Measurements from ENCODE around the gene MT3.
A peak's percentile ranks its signal among the peaks of the same experiment; 100 is the strongest.

Gene MT3

DNA sequence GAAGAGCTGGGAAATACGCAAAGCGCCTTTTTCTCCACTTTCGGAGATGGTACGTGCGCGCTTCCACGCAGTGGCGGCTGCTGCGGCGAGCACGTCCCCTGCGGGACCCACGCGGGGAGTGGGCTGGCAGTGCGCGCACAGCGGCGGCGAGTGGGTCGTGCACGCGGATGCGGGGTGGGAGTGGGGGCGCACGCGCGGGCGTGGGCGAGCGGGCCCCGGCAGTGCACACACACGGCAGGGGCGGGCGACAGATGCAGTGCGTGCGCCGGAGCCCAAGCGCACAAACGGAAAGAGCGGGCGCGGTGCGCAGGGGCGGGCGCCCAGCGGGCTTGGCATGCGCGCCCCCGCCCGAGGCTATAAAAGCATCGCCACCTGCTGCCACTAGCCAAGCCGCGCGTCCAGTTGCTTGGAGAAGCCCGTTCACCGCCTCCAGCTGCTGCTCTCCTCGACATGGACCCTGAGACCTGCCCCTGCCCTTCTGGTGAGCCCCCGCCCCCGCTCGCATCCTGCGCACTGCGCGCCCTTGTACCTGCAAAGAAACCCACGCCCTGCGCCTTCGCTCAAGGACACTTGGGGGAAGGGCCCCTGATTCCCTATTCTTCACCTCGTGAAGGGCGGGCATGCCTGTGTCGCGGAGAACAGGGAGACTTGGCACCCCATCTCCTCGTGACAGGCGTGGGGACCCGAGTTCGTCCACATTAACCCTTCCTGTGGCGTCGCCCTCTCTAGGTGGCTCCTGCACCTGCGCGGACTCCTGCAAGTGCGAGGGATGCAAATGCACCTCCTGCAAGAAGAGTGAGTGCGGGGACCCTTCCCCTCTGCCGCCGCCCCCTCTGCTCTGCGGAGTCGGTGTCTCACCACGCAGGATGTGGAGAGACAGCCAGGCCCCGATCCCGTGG, at the start of gene MT3:
TSS of gene MT3 (plus strand) at position 388 of the 899 bp plus-strand sequence. CDS start at position 451, 63 bp downstream.
- peak; percentile 14 for DNase-seq

DNA sequence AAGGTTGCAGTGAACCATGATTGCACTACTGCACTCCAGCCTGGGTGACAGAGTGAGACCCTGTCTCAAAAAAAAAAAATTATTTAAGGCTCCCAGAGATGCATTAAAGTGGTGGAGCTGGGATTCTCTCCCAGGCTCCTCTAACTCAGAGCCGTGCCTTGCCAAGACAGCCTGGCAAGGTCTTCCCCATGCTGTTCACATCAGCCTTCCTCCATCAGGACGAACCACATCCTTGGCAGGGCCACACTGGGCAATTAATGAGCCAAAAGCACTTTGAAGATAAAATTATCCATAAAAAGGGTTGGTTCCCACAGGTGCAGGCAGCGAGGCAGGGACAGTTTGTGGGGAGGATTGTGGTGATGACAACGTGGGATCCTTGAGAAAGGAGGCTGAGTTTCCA, 49.7 kb upstream of the MT3 start:
- no peak for DNase-seq

DNA sequence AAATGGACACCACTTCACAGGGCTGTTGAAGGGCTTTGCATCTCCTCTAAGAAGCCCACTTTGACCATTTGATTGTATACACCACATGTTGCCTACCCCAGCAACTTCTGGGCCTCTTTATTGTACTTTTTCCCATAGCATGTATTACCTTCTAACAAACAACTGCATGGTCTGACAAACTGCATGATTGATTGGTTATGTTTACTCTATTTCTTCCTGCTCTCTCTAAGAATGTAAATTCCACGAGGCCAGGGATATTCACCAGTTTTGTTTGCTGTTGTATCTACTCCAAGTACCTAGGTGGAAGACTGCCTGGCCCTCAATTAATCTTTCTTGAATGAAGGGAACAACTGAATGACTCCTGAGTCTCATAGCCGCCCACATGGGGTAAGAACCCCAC, 47.3 kb upstream of the MT3 start:
- no peak for DNase-seq

DNA sequence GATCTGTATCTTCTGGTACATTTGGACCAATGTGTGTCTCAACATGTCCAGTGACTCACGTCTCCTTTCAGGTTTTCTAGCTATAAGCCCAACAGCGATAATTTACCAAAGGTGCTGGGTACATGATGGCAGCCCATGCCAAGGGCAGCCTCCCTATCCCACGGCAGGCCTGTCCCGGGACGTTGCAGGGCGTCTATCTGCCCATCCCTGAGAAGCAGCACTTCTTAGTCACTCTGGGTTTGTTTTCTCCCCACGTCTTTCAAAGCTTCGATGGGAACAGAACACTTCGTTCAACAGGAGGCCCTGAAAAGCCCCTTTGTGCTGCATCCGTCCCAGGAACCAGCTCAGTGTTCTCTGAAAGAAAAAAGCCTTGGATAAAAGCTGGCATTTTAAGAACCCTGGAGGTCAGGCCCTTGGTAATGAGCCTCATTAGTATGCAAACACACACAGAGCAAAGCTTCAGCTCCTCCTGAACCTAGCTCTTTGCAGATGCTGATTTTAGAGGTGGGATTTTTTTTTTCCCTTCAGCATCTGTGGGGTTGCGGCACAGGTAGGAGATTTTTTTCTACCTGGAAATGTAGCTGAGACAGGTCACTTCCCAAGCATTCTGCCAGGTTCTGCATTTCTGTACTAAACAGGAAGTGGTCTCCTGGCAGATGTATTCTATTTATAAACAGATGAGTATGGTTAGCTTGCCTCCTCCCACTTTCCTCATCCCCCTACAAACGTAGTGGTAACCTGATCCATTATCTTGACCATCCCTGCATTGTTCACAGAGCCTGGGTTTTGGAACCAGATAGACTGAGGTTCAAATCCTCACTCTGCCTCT, 42.0 kb upstream of the MT3 start:
- no peak for DNase-seq

DNA sequence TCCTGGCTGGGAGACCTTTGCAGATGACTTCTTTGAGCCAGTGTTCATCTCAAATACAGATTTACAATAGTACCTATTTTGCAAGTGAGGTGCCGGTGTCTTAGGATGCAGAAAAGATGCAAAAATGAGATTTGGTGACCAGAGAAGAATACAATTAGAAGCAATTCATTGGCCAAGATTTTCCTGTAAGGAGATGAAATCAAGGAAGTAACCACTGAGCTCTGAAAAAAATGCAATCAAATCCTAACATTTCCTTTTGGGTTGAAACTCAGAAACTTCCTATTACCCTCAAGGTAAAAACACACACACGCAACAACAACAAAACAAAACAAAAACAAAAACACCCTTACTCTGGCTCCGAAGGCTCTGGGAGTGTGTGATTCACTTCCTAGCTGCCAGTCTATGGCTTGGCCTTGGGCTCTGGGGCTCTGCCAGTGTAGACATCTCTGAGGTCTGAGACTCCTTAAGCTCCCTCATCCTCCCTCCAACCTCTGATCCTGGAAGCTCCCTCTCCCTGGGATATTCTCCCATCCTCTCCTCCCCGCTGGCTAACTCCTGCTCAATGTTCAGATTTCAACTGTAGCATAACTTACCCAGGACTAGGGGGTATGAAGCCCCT, 41.3 kb upstream of the MT3 start:
- no peak for DNase-seq

DNA sequence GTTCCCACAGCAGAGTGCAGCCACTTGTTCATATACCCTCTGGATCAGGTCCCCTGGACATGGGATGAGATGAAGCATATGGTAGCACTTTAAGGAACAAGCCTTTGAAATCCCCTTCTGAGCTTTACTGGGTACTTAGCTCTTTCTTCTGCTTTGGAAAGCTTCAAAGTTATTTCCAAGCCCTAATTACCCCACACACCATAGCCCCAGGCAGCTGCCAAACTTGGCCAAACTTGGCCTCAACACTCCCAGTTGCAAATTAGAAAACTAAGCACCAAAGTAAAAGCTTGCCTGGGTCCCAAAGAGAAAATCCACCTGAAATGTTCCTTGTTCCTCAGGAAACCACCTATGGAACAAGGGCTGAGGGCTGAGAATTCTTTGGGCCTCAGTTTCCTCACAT, 40.2 kb upstream of the MT3 start:
- DNase-seq = no peak

DNA sequence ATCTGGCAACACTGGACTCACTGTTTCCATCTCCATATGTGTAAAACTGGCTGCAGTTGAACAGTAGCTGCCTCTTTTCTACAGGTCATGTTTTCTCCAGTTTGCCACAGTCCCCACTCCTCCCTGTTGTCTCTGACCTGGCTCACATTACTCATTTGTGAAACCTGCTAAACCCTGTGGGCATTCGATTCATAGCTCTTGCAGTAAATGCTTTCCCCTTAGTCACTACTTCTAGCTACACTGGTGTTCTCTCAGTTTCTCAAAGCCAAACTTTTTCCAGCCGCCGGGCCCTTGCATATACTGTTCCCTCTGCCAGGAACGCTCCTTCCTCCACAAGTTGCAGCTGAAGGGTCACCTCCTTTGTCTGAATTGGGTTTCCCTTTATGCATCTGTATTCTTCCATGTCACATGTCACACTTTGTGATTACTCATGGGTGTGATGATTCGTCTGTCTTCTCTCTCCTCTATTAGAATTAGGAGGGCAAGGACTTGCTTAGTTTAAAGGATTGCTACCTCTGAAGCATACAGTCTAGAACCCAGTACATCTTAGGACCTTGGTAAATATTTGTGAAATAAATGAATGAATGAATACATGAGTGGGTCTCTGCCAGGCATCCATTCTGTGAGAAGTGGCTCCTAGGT, 39.5 kb upstream of the MT3 start:
- no peak for DNase-seq

DNA sequence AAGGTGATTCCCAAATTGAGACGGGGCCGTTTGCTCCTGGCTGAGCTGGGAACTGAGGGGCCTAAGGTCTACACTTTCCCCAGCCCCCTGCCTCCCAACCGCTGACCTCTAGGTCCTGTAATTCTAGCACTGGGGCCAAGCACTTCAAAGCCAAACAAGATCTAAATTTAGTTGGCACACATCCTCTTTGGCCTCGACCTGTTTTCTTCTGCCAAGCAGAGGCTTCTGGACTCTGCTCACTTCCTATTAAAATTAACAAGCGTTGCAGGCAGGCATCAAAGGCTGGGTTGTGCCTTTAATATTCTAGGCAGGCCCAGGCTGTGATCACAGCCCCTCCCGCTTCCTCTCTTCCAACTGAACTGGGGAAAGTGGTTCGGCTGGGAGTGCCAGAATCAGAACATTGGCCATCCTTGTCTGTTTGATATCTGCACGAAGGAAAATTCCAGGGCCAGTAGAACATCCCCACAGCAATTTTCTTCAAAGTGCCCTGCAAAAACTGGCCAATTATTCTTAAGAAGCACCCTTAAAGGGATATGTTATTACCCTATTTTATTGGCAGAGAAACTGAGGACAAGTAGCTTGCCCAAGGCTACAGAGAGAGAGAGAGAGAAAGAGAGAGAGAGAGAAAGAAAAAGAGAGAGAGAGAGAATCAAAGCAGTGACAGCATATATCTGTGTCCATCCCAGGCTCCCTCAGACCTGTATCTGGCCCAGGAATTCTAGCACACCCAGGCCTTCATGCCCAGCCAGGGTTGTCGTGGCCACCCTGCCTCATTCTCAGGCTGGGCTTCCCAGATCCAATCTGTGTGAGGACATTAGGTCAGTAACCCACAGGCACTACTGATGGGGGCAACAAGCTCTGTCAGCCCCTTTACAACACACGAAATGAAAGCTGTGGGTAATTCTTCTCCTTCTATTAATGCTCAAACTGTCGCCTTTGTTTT, 37.3 kb upstream of the MT3 start:
- DNase-seq = no peak

DNA sequence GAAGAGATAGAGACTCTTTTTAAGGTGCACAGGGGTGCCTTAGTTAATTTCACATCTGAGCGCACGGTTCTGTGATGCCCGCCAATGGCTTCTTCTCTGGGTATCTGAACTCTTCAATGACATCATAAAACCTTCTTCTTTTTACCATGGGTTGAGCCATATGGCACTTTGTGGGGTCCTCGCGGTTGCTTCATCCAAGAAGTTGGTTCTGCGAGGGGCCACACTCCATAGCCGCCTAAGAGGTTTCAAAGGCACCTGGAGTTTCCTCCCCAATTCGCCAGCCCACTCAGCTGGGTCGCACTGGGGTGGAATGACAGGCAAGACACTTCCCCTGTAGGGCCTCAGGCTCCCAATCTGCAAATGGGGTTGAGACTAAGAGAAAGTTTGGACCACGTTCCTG, 34.9 kb upstream of the MT3 start:
- no peak for DNase-seq

DNA sequence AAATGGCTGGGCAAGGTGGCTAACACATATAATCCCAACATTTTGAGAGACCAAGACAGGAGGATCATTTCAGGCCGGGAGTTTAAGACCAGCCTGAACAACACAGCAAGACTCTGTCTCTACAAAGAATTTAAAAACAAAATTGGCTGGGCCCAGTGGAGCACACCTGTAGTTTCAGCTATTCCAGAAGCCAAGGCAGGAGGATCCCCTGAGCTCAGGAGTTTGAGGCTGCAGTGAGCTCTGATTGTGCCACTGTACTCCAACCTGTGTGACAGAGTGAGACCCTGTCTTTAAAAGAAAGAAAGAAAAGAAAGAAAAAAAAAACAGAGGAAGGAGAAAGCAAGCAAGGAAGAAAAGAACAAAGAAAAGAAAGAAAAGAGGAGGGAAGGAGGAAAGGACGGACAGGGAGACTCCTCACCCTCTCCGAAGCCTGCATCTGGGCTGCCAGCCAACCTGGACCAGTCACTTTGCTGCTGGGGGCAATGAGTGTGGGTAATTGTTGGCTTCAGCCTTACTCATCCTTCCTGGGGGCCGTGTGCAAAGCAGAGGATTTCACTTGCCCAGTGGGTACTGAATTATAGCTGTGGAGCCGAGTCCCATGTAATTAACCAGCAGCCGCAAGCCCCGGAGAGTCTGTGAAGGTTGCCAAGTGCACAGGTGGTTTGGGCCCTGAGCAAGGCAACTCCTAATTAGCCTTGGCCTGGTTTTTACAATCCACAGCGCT, 31.1 kb upstream of the MT3 start:
- no peak for DNase-seq

DNA sequence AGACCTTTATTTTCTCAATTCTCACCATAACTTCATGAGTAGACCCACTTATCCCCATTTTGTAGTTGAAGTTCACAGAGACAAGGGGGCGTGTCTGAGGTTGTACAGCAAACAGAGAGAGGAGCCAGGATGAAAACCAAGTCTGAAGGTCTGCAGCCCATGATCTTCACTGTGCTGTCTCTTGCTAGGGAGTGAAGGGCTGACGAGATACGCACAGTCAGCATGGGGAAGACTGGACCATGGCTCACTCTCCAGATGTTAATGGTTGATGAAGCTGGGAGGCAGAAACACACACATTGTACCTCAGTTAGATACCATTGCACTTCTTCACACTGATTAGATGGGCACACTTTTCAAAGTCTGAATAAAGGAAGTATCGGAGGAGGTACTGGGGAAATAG, 30.2 kb upstream of the MT3 start:
- no peak for DNase-seq

DNA sequence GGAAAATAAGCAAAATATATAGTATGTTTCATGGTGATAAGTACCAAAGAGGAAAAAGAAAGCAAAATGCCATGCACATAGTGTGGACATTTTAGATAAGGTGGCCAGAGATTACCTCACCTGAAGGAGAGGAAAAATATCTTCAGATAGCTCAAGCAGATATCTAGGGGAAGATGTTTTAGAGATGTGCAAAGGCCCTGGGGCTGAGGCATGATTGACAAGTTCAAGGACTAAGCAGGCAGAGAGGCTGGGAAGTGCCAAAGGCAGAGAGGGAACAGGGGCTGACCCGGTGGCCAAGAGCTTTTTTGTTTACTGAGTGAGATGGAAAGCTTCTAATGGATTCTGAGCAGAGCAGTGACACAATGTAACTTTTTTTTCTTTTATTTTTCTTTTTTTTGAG, 28.9 kb upstream of the MT3 start:
- no peak for DNase-seq

DNA sequence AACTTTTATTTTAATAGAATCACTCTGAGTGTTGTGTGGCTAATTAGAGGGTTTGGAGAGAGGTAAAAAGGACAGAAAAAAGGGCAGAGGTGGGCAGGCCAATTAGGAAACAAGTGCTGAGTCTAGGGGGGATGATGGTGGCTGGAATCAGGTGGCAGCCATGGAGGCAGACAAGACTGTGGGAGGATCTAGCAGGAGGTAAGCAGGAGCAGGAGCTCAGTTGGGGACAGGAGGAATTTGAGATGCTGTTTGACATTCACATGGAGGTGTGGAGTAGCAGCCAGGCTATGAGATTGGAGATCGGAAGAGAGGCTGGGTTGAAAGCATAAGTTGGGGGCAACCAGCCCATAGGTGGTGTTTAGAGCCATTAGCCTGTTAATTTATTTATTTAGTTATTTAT, 28.2 kb upstream of the MT3 start:
- DNase-seq = no peak

DNA sequence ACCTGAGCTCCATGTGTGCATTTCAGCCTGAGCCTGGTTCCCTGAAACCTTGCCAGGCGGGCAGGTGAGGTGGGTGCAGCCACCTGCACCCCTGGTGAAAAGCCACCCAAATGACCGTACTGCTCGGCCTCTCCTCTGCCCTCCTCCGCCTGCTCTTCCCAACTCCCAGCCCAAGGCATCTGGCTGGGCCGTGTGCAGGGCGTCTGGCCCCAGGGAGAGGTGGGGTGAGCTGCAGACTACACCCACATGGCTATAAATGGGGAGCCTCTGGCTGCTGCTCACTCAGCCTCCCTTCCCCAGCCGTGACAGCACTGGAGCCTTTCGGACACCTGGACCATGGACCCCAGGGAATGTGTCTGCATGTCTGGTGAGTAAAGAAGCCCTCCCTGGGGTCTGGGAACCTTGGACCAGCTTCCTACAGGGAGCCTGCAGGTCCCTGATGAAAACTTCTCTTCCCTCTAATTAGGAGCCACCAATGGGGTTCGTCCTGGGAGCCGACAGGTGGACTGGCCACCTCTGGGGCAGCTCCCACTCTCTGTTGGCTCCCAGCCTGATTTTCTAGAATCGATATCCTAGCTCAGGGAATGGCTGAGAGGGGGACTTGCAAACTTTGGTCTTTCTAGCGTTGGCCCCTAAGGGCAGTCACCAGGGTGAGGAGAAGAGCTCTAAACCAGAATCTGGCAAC, 24.4 kb upstream of the MT3 start, which contains the start of gene MT4:
TSS of gene MT4 (plus strand) at position 281 of the 685 bp plus-strand sequence. CDS start at position 337, 56 bp downstream.
- DNase-seq = no peak

DNA sequence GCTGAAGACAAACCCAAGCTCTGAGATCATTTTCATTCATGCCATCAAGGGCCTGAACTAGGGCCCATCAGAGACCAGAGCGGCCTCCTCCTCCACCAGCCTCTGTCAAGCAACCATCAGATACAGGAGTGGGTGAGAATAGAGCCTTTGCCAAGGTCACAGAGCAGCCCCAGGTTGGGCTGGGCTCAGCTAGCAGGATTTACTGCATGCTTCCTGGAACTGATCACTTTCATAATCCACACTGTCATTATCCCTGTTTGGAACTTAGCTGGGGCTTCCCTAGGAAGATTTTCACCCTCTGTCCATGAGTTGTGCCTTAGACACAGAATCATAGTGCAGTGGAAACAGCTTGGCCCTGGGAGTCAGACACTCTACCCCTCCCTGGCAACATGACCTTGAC, 19.4 kb upstream of the MT3 start:
- DNase-seq = no peak

DNA sequence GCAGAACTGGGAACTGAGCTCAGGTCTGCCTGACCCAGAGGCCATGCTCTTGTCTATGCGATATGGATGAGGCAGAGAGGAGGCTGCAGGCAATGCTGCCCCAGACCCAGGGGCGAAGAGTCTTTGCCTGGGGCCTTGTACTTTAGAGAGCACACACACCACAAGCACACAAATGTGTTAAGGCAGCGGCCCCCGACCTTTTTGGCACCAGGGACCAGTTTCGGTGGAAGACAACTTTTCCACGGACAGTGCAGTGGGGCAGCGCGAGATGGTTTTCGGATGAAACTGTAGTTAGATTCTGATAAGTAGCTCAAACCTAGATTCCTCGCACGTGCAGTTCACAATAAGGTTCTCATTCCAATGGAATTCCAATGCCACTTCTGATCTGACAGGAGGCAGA, 17.8 kb upstream of the MT3 start:
- DNase-seq = no peak

DNA sequence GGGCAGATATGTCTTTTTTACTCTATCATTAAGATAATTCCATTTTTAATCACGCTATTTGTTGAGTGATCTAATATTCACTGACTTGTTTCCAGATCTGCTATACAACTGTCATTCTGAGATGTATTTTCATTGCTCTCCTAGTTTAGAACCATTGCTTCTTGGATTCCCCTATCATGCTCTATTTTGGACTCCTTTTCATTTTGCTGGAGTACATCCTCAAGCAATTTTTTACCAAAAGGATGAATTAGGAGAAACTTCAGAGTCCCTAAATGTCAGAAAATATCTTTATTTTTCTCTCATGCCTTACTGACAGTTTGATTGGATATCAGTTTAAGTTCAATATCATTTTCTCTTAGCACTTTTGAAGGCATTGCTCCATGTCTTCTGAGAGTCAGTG, 14.7 kb upstream of the MT3 start:
- no peak for DNase-seq

DNA sequence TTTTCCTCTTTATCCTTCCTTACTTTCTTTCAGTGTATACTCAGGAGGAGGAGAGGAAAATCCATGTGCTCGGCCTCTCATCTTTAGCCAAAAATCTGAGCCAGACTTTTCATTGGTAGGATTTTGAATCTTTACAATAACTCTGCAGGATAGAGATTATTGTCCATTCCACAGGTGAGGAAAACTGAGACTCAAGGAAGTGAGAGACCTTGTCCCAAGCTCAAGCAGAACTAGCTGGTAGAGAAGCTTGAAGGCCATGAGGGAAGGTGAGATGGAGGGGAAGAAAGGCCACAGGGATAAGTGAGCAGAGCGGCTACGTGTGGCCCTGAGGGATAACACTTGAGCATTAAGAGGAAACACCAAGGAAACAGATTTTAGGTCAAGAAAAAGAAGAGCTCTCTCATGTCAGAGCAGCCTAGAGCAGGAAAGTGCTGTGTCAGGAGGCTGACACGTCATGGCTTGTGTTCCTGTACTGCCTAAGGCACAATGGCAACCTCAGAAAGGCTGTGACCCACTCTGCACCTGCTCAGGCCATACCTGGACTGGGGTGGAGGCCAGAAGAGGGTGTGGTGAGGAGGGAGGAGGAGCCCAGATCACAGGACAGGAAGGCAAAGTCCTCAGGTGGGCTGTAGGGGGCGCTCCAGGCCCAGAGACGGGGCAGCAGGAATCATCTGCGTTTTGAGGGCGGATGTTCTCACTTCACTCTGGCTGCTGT, 12.6 kb upstream of the MT3 start:
- peak; percentile 88 for DNase-seq

DNA sequence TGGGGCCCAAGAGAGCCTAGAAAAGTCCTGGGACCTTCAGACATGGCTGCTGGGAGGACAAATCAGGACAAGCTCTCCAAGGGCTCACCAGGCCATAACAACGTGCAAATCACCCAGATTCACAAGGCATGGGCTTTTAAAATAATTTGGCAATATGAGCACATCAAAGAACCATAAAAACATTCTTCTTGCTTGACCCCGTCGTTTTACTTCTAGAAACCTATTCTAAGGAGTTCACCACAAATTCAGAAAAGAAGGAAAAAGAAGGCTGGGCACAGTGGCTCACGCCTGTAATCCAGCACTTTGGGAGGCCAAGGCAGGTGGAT, 12.1 kb upstream of the MT3 start:
- no peak for DNase-seq

Data from activated CD4-positive, alpha-beta T cell treated with anti-CD3 and anti-CD28 coated beads, Interleukin-2, amount 50 U/mL, for 1 hour (primary cell).